Measurements from ENCODE around the gene CDK2AP2.

- TF ChIP-seq POLR2A (IDR thresholded peaks at IDR 0.05) = no peak
- TF ChIP-seq CTCF (IDR thresholded peaks at IDR 0.05) = no peak
Observed at GRCh38 chr11:67486481-67487195, 21.3 kb downstream of the CDK2AP2 start.

Measured in esophagus squamous epithelium (tissue), 4 donors.